Breast epithelium (tissue), 4 donors: ENCODE data around the gene MACROD2. TPM values are rescaled to one million over a fixed set of nuclear protein-coding genes. Genes with fewer than 3 reads are reported as not detected.

Experiments used
- DNase-seq, 2 donors: peaks; one replicate each; pipeline ENCODE4 v3.0.0-alpha.2; 2019; ENCODE audit warnings: low spot score in 2 of 2
- H3K27ac ChIP-seq, 2 donors: fragments of 200-600 bp; sonication (generic) in 1 of 2; one replicate each; pipeline ENCODE4 v1.5.1; 2016 to 2019; ENCODE audit warnings: mild to moderate bottlenecking in 1 of 2
- H3K27me3 ChIP-seq, 2 donors: fragments of 200-600 bp; sonication (generic) in 1 of 2; one replicate each; pipeline versions ENCODE4 v1.5.1 to v1.6.0; 2017 to 2019; ENCODE audit warnings: control low read depth in 1 of 2, mild to moderate bottlenecking in 1 of 2
- H3K36me3 ChIP-seq: fragments of 200-600 bp; one replicate; pipeline ENCODE4 v1.5.1; 2019
- H3K4me1 ChIP-seq, 2 donors: fragments of 200-600 bp; sonication (generic); one replicate each; pipeline ENCODE4 v1.5.1; 2016 to 2019; ENCODE audit warnings: control low read depth in 1 of 2
- H3K4me3 ChIP-seq, 3 donors: fragments of 200-600 bp; sonication (generic); 1 replicate in 2 of 3; 2 replicates in 1 of 3; pipeline ENCODE4 v1.5.1; 2016 to 2019; ENCODE audit warnings: mild to moderate bottlenecking in 3 of 3, moderate library complexity in 2 of 3
- H3K9me3 ChIP-seq, 2 donors: fragments of 200-600 bp; sonication (generic) in 1 of 2; one replicate each; pipeline ENCODE4 v1.5.1; 2016 to 2019; ENCODE audit warnings: control low read depth in 1 of 2
- POLR2A ChIP-seq: fragments of 450-650 bp; IDR thresholded peaks from one replicate; pipeline ENCODE4 v1.6.1; 2016; ENCODE audit warnings: antibody characterized with exemption, mild to moderate bottlenecking, moderate library complexity
- POLR2AphosphoS5 ChIP-seq, 3 donors: sonication (generic); formaldehyde crosslinking; IDR thresholded peaks; one replicate each; pipeline ENCODE4 v1.6.1; 2017; ENCODE audit warnings: antibody characterized with exemption in 3 of 3
- intact Hi-C: fragments of 100-400 bp; cut with DNase I; formaldehyde crosslinking; loops from one replicate; pipeline ENCODE4 v1.15.1; 2023; ENCODE audit warnings: low total_unique reads
- total RNA-seq, 3 donors: library from RNA; depleted of rRNA; stranded (reverse); fragments of >200 nt; gene quantifications; one replicate each; pipeline ENCODE4 v1.1.0, GENCODE V29; 2016
- TF ChIP-seq, protein P1 (sequence below), 3 donors: fragments of 450-650 bp; IDR thresholded peaks; one replicate each; pipeline ENCODE4 v1.5.1; 2016 to 2017; ENCODE audit warnings: antibody characterized with exemption in 3 of 3, mild to moderate bottlenecking in 3 of 3, moderate library complexity in 3 of 3

Gene MACROD2
- total RNA-seq, 3 donors from 2014 or later: 6.7 to 26.8 (median 8.8) TPM

GRCh38 chr20:14000917-14001316, 5.6 kb downstream of the MACROD2 start:
- Histone ChIP-seq H3K4me3 (no peak overlapping the region), H3K4me1 (no peaks in the 10 kb centered on the region), H3K36me3 (no peaks in the 10 kb centered on the region), H3K27me3 (no peaks in the 10 kb centered on the region), H3K9me3 (no peaks in the 10 kb centered on the region), H3K27ac (no peak overlapping the region)
- intact Hi-C loops: no loop called here
- no peak for DNase-seq
- TF ChIP-seq POLR2AphosphoS5 (IDR thresholded peaks at IDR 0.05): no peak
- TF ChIP-seq POLR2A: no peak
- TF ChIP-seq, protein P1, sequence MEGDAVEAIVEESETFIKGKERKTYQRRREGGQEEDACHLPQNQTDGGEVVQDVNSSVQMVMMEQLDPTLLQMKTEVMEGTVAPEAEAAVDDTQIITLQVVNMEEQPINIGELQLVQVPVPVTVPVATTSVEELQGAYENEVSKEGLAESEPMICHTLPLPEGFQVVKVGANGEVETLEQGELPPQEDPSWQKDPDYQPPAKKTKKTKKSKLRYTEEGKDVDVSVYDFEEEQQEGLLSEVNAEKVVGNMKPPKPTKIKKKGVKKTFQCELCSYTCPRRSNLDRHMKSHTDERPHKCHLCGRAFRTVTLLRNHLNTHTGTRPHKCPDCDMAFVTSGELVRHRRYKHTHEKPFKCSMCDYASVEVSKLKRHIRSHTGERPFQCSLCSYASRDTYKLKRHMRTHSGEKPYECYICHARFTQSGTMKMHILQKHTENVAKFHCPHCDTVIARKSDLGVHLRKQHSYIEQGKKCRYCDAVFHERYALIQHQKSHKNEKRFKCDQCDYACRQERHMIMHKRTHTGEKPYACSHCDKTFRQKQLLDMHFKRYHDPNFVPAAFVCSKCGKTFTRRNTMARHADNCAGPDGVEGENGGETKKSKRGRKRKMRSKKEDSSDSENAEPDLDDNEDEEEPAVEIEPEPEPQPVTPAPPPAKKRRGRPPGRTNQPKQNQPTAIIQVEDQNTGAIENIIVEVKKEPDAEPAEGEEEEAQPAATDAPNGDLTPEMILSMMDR (IDR thresholded peaks at IDR 0.05): no peak

GRCh38 chr20:14005996-14006395, 10.7 kb downstream of the MACROD2 start:
- H3K36me3 ChIP-seq: no peaks in the 10 kb centered on the region
- TF ChIP-seq POLR2AphosphoS5 (IDR thresholded peaks at IDR 0.05) (no peak), POLR2A (no peak)
- TF ChIP-seq, protein P1 (IDR thresholded peaks at IDR 0.05): no peak
- DNase-seq: no peak
- no peaks in the 10 kb centered on the region for H3K4me1 ChIP-seq
- no peak overlapping the region for H3K27ac ChIP-seq
- intact Hi-C loops: no loop called here
- peaks cover 0 to 4% of the 10 kb centered on the region in 2 donors for H3K9me3 ChIP-seq
- H3K27me3 ChIP-seq: no peaks in the 10 kb centered on the region
- H3K4me3 ChIP-seq: no peak overlapping the region

GRCh38 chr20:14009208-14009607, 13.9 kb downstream of the MACROD2 start:
- intact Hi-C loops: no loop called here
- Histone ChIP-seq H3K36me3 (no peaks in the 10 kb centered on the region), H3K9me3 (peaks cover 15 to 17% of the 10 kb centered on the region in 2 donors), H3K4me3 (no peak overlapping the region), H3K4me1 (no peaks in the 10 kb centered on the region), H3K27ac (no peak overlapping the region), H3K27me3 (no peaks in the 10 kb centered on the region)
- DNase-seq: no peak
- TF ChIP-seq, protein P1 (IDR thresholded peaks at IDR 0.05): no peak
- TF ChIP-seq POLR2AphosphoS5 (IDR thresholded peaks at IDR 0.05) (no peak), POLR2A (no peak)

- Histone ChIP-seq H3K27me3 (no peaks in the 10 kb centered on the region), H3K36me3 (no peaks in the 10 kb centered on the region), H3K9me3 (peaks cover 15 to 27% of the 10 kb centered on the region in 2 donors), H3K27ac (no peak overlapping the region), H3K4me1 (no peaks in the 10 kb centered on the region), H3K4me3 (no peak overlapping the region)
- intact Hi-C loops: no loop called here
- no peak for DNase-seq
- no peak for TF ChIP-seq POLR2AphosphoS5 (IDR thresholded peaks at IDR 0.05)
- TF ChIP-seq, protein P1 (IDR thresholded peaks at IDR 0.05): no peak
- no peak for TF ChIP-seq POLR2A
Measured at GRCh38 chr20:14012671-14013070, 17.4 kb downstream of the MACROD2 start.

DNA sequence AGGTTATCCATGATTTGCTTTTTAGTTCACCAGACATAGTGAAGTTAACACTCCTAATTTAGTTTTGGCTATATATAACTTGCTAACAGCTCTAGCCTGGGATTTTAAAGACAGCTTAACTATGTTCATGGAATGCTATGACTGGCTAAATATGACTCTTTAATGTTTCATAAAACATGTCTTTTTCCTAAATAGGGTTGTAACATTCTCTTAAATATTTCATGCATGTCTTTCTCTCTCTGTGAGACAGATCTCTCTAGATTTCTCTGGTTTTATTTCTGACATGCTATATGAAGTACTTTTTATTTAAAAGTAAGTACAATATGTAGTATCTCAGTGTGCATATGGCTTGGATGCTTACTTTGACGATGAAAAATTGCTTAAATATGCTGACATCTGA, 35.7 kb downstream of the MACROD2 start:
- H3K36me3 ChIP-seq: no peaks in the 10 kb centered on the region
- no peaks in the 10 kb centered on the region for H3K9me3 ChIP-seq
- H3K27me3 ChIP-seq: no peaks in the 10 kb centered on the region
- TF ChIP-seq POLR2A (no peak), POLR2AphosphoS5 (IDR thresholded peaks at IDR 0.05) (no peak)
- TF ChIP-seq, protein P1 (IDR thresholded peaks at IDR 0.05): no peak
- no peak overlapping the region for H3K4me3 ChIP-seq
- intact Hi-C loops: no loop called here
- DNase-seq: no peak
- no peak overlapping the region for H3K27ac ChIP-seq
- H3K4me1 ChIP-seq: no peaks in the 10 kb centered on the region
